GM18505 (cell line): ENCODE results near the gene C19orf18.
"Not testable (repeated sequence)": the region's sequence is repeated elsewhere in the genome, so short reads cannot be mapped to it uniquely, and the experiment has no call there.

Experiments used
- ATAC-seq: cut with Tn5 transposase; IDR thresholded peaks from one replicate; pipeline ENCODE4 v1.9.1; 2021; ENCODE audit not compliant: unreplicated experiment
- POLR2A ChIP-seq: IDR thresholded peaks from 4 replicates; pipeline ENCODE4 v1.6.1; 2011; ENCODE audit warnings: borderline replicate concordance; ENCODE audit not compliant: insufficient read depth, insufficient read length; ENCODE audit errors: extremely low read depth

C19orf18 gene

GRCh38 chr19:57974434-57974833, at the start of gene C19orf18:
TSS of gene C19orf18 (minus strand) at chr19:57974534. CDS start at chr19:57974432, 102 bp downstream.
- TF ChIP-seq POLR2A, result no peak
- no peak for ATAC-seq

GRCh38 chr19:58022283-58022660, 47.9 kb upstream of the C19orf18 start:
- ATAC-seq, result no peak
- TF ChIP-seq POLR2A, result no peak

- ATAC-seq, result no peak
- no peak for TF ChIP-seq POLR2A
Measured at GRCh38 chr19:58021541-58022282, 47.4 kb upstream of the C19orf18 start.

- TF ChIP-seq POLR2A, result no peak
- no peak for ATAC-seq
Measured at GRCh38 chr19:58020129-58020528, 45.8 kb upstream of the C19orf18 start.

- ATAC-seq, result no peak
- TF ChIP-seq POLR2A, result no peak
Measured at GRCh38 chr19:58014141-58014540, 39.8 kb upstream of the C19orf18 start.

GRCh38 chr19:58010507-58010906, 36.2 kb upstream of the C19orf18 start:
- no peak for ATAC-seq
- no peak for TF ChIP-seq POLR2A

GRCh38 chr19:58009666-58010301, 35.5 kb upstream of the C19orf18 start:
- no peak for ATAC-seq
- no peak for TF ChIP-seq POLR2A

GRCh38 chr19:58009301-58009665, 34.9 kb upstream of the C19orf18 start:
- ATAC-seq, result no peak
- no peak for TF ChIP-seq POLR2A

GRCh38 chr19:58008877-58009276, 34.5 kb upstream of the C19orf18 start:
- not testable (repeated sequence) for ATAC-seq

GRCh38 chr19:58007285-58007684, 33.0 kb upstream of the C19orf18 start:
- TF ChIP-seq POLR2A, result no peak
- ATAC-seq, result no peak

GRCh38 chr19:58003174-58003828, 29.0 kb upstream of the C19orf18 start:
- no peak for ATAC-seq
- no peak for TF ChIP-seq POLR2A

GRCh38 chr19:58002384-58003173, 28.2 kb upstream of the C19orf18 start, which contains the start of gene ZNF606:
TSS of gene ZNF606 (minus strand) at chr19:58002820. CDS start at chr19:58001319, 1,501 bp downstream.
- peak; percentile 98 for ATAC-seq
- TF ChIP-seq POLR2A, result peak; percentile 78

GRCh38 chr19:58001895-58002369, 27.6 kb upstream of the C19orf18 start:
- TF ChIP-seq POLR2A, result no peak
- peak; percentile 15 for ATAC-seq
